Liver (tissue), 9 donors: ENCODE measurements around the gene SLC34A2. TPM values are rescaled to one million over a fixed set of nuclear protein-coding genes. Genes with fewer than 3 reads are reported as not detected.

Experiments used
- DNase-seq: peaks from one replicate; pipeline ENCODE4 v3.0.0-alpha.2; 2017; ENCODE audit warnings: low spot score
- H3K27ac ChIP-seq, 2 donors: one replicate each; pipeline ENCODE4 v1.7.0; 2013; ENCODE audit warnings: inconsistent platforms in 2 of 2, low read length in 2 of 2, control low read depth in 1 of 2, low read depth in 1 of 2, mild to moderate bottlenecking in 1 of 2
- H3K27me3 ChIP-seq, 4 donors: one replicate each; pipeline versions ENCODE4 v1.6.1 to v1.7.0; 2013; ENCODE audit warnings: low read length in 3 of 4, inconsistent platforms in 1 of 4, mild to moderate bottlenecking in 1 of 4, moderate library complexity in 1 of 4; ENCODE audit not compliant: control insufficient read depth in 4 of 4, insufficient read depth in 4 of 4
- H3K36me3 ChIP-seq, 4 donors: one replicate each; pipeline versions ENCODE4 v1.6.1 to v1.7.0; 2013; ENCODE audit warnings: low read length in 3 of 4, mild to moderate bottlenecking in 3 of 4, low read depth in 1 of 4, moderate library complexity in 1 of 4; ENCODE audit not compliant: control insufficient read depth in 4 of 4, insufficient read depth in 3 of 4
- H3K4me1 ChIP-seq, 4 donors: one replicate each; pipeline versions ENCODE4 v1.6.1 to v1.7.0; 2013; ENCODE audit warnings: low read length in 3 of 4, mild to moderate bottlenecking in 3 of 4, moderate library complexity in 1 of 4; ENCODE audit not compliant: control insufficient read depth in 4 of 4, insufficient read depth in 4 of 4
- H3K4me3 ChIP-seq, 3 donors: one replicate each; pipeline versions ENCODE4 v1.6.1 to v1.7.0; 2013; ENCODE audit warnings: low read length in 3 of 3, control low read depth in 1 of 3, low read depth in 1 of 3, mild to moderate bottlenecking in 1 of 3
- H3K9ac ChIP-seq, 2 donors: one replicate each; pipeline ENCODE4 v1.7.0; 2013; ENCODE audit warnings: low read length in 2 of 2, mild to moderate bottlenecking in 2 of 2, moderate library complexity in 2 of 2, control low read depth in 1 of 2, low read depth in 1 of 2
- H3K9me3 ChIP-seq, 4 donors: one replicate each; pipeline versions ENCODE4 v1.6.1 to v1.7.0; 2013; ENCODE audit warnings: low read length in 3 of 4; ENCODE audit not compliant: control insufficient read depth in 4 of 4
- ATF3 ChIP-seq: IDR thresholded peaks from 2 replicates; pipeline ENCODE4 v1.6.1; 2016; ENCODE audit warnings: antibody characterized with exemption
- CTCF ChIP-seq: fragments of 150-350 bp; IDR thresholded peaks from 2 replicates; pipeline ENCODE4 v1.5.1; 2017; ENCODE audit warnings: improper control_type of control experiment, low read depth, low read length; ENCODE audit not compliant: missing input control
- EGR1 ChIP-seq, 2 donors: IDR thresholded peaks; 2 replicates each; pipeline ENCODE4 v1.6.1; 2016 to 2018; ENCODE audit warnings: antibody characterized with exemption in 2 of 2, low read depth in 2 of 2
- FOXA1 ChIP-seq: IDR thresholded peaks from 2 replicates; pipeline ENCODE4 v1.6.1; 2016; ENCODE audit warnings: antibody characterized with exemption
- FOXA2 ChIP-seq: IDR thresholded peaks from 2 replicates; pipeline ENCODE4 v1.6.1; 2016; ENCODE audit warnings: antibody characterized with exemption
- GABPA ChIP-seq, 2 donors: IDR thresholded peaks in 1 of 2; conservative IDR thresholded peaks in 1 of 2; 2 replicates each; pipeline ENCODE4 v1.6.1; 2016; ENCODE audit warnings: antibody characterized with exemption in 2 of 2, mild to moderate bottlenecking in 1 of 2, moderate library complexity in 1 of 2
- HNF4A ChIP-seq, 2 donors: conservative IDR thresholded peaks; 2 replicates each; pipeline ENCODE4 v1.6.1; 2016; ENCODE audit warnings: antibody characterized with exemption in 2 of 2, mild to moderate bottlenecking in 2 of 2
- JUND ChIP-seq, 2 donors: IDR thresholded peaks; 2 replicates each; pipeline ENCODE4 v1.6.1; 2016; ENCODE audit warnings: antibody characterized with exemption in 2 of 2
- NR2F2 ChIP-seq: IDR thresholded peaks from 2 replicates; pipeline ENCODE4 v1.6.1; 2016; ENCODE audit warnings: antibody characterized with exemption
- RAD21 ChIP-seq, 2 donors: IDR thresholded peaks; 2 replicates each; pipeline ENCODE4 v1.6.1; 2016; ENCODE audit warnings: antibody characterized with exemption in 2 of 2, mild to moderate bottlenecking in 2 of 2
- REST ChIP-seq: IDR thresholded peaks from 2 replicates; pipeline ENCODE4 v1.6.1; 2016; ENCODE audit warnings: antibody characterized with exemption, mild to moderate bottlenecking
- RXRA ChIP-seq, 2 donors: IDR thresholded peaks; 2 replicates each; pipeline ENCODE4 v1.6.1; 2017 to 2018; ENCODE audit warnings: antibody characterized with exemption in 2 of 2, mild to moderate bottlenecking in 1 of 2
- SP1 ChIP-seq: IDR thresholded peaks from 2 replicates; pipeline ENCODE4 v1.6.1; 2018; ENCODE audit warnings: antibody characterized with exemption, mild to moderate bottlenecking
- TAF1 ChIP-seq: conservative IDR thresholded peaks from 2 replicates; pipeline ENCODE4 v1.6.1; 2016; ENCODE audit warnings: antibody characterized with exemption, mild to moderate bottlenecking
- YY1 ChIP-seq: IDR thresholded peaks from 2 replicates; pipeline ENCODE4 v1.6.1; 2016; ENCODE audit warnings: antibody characterized with exemption, mild to moderate bottlenecking
- ZBTB33 ChIP-seq: IDR thresholded peaks from 2 replicates; pipeline ENCODE4 v1.6.1; 2016; ENCODE audit warnings: antibody characterized with exemption
- WGBS: extraction: QIAGEN DNeasy Blood & Tissue Kit; methylation state at CpG from one replicate; pipeline ENCODE4 v1.1.7; 2013; 5-methylcytosine and 5-hydroxymethylcytosine counted together
- polyA plus RNA-seq, 2 donors: library from polyadenylated mRNA; stranded (reverse) in 1 of 2; unstranded in 1 of 2; fragments of 200-250 nt in 1 of 2; fragments of >200 nt in 1 of 2; fragmentation: Nextera tagmentation in 1 of 2; extraction: Ambion mirVana in 1 of 2; gene quantifications; one replicate each; pipeline versions ENCODE4 v1.2.1 to v1.2.3, GENCODE V29; 2013 to 2015
- total RNA-seq, 2 donors: library from RNA; depleted of rRNA; stranded (reverse); fragments of >200 nt; gene quantifications; one replicate each; pipeline ENCODE4 v1.2.3, GENCODE V29; 2014
- TF ChIP-seq, protein P1 (sequence below): IDR thresholded peaks from 2 replicates; pipeline ENCODE4 v1.6.1; 2016; ENCODE audit warnings: antibody characterized with exemption
- donor health status: healthy.
- donor health status: healthy.
- donor health status: healthy.
- donor health status: healthy.
- donor health status: healthy.

Gene SLC34A2
- total and polyA plus RNA-seq, 4 donors = 0.14 to 1.4 (median 0.94) TPM

DNA sequence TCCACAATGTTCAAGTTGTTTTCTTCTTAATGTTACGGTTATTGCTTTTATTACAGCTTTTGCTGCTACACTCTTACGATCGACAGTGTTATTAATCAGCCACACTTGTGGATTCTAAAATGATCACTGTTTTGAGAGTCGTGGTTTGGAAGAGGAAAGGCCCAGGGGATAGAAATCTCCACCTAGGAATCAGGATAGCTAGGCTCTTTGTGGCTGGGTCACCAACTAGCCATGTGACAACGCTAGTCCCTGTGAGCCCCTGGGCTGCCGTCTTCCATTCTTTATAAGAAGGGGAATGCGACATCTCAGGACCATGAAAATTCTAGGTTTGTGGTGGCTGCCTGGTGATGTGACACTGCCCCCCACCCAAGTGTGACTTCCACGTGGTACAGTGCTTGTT is 380 bp downstream of the SLC34A2 start:
- Histone ChIP-seq H3K36me3 (no peaks in the 10 kb centered on the region), H3K9me3 (no peaks in the 10 kb centered on the region), H3K27ac (no peak overlapping the region), H3K9ac (no peak overlapping the region), H3K4me3 (peak overlapping the region in 1 of 3 donors; percentile 12), H3K27me3 (peaks cover 0 to 14% (median 1%) of the 10 kb centered on the region in 4 donors), H3K4me1 (peaks cover 0 to 9% (median 2%) of the 10 kb centered on the region in 4 donors)
- no peak for TF ChIP-seq GABPA (IDR thresholded peaks at IDR 0.05 in 1 of 2, conservative IDR thresholded peaks at IDR 0.05 in 1 of 2)
- TF ChIP-seq TAF1 = no peak
- TF ChIP-seq RAD21 (IDR thresholded peaks at IDR 0.05) = no peak
- no peak for TF ChIP-seq ZBTB33
- no peak for TF ChIP-seq NR2F2
- 48% methylated on average over 8 of the region's 8 CpGs for WGBS
- DNase-seq = no peak

DNA sequence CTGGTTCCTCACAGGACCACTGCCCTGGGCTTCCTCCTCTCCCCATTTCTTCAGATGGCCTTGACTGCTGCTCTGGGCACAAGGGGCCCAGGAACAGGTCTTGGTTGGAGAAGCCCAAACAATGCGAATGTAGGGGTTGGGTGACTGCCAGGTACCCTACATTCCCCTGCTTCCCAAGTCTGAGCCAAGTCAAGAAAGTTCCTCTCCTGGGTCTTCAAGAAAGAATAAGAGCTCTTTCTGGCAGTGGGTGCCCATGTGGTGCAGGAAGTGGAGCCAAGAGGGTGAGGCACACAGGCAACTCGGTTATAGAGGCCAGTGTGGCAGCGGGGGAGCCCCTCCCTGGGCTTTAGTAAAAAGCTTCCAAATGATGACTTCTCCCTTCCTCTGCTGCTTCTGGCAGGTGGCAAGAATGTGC is 2.7 kb downstream of the SLC34A2 start:
- no peak for DNase-seq
- H3K4me3 ChIP-seq = no peak overlapping the region

More for the DNA sequence above, 2.7 kb downstream of the SLC34A2 start:
- Histone ChIP-seq H3K4me1 (peaks cover 0 to 9% (median 2%) of the 10 kb centered on the region in 4 donors), H3K27ac (no peak overlapping the region), H3K27me3 (peaks cover 0 to 14% (median 1%) of the 10 kb centered on the region in 4 donors), H3K9me3 (no peaks in the 10 kb centered on the region), H3K36me3 (no peaks in the 10 kb centered on the region), H3K9ac (no peak overlapping the region)
- TF ChIP-seq TAF1 = no peak
- no peak for TF ChIP-seq NR2F2
- no peak for TF ChIP-seq GABPA (IDR thresholded peaks at IDR 0.05 in 1 of 2, conservative IDR thresholded peaks at IDR 0.05 in 1 of 2)
- TF ChIP-seq EGR1 (IDR thresholded peaks at IDR 0.05; ENCODE audit: low read depth in 2 of 2) = no peak
- no peak for TF ChIP-seq SP1
- TF ChIP-seq FOXA1 = no peak
- TF ChIP-seq CTCF = no peak
- no peak for TF ChIP-seq HNF4A (conservative IDR thresholded peaks at IDR 0.05)
- no peak for TF ChIP-seq REST
- no peak for TF ChIP-seq YY1
- TF ChIP-seq, protein P1, sequence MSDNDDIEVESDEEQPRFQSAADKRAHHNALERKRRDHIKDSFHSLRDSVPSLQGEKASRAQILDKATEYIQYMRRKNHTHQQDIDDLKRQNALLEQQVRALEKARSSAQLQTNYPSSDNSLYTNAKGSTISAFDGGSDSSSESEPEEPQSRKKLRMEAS = no peak
- TF ChIP-seq JUND (IDR thresholded peaks at IDR 0.05) = no peak
- no peak for TF ChIP-seq ZBTB33
- TF ChIP-seq RXRA (IDR thresholded peaks at IDR 0.05) = no peak
- TF ChIP-seq ATF3 = no peak
- no peak for TF ChIP-seq FOXA2
- 71% methylated on average over 3 of the region's 3 CpGs for WGBS
